Loucy (cell line): ENCODE results near the gene SFXN5.
"Not testable (repeated sequence)": the region's sequence is repeated elsewhere in the genome, so short reads cannot be mapped to it uniquely, and the experiment has no call there.

Experiments
- H2AFZ ChIP-seq: fragments of 200-600 bp; sonication (generic); 2 replicates; pipeline ENCODE4 v1.6.0; 2016; ENCODE audit warnings: antibody characterized with exemption, mild to moderate bottlenecking, low read length, moderate library complexity
- H3F3A ChIP-seq: fragments of 200-600 bp; 2 replicates; pipeline ENCODE4 v1.6.0; 2016; ENCODE audit warnings: antibody characterized with exemption, low read depth, mild to moderate bottlenecking
- H3K27me3 ChIP-seq: fragments of 200-600 bp; sonication (generic); 2 replicates; pipeline ENCODE4 v1.6.1; 2014; ENCODE audit warnings: low read length, mild to moderate bottlenecking; ENCODE audit not compliant: insufficient read depth, poor library complexity, severe bottlenecking
- H3K36me3 ChIP-seq: fragments of 200-600 bp; sonication (generic); 2 replicates; pipeline ENCODE4 v1.6.1; 2016; ENCODE audit warnings: low read length; ENCODE audit not compliant: insufficient read depth
- H3K4me1 ChIP-seq: fragments of 200-600 bp; sonication (generic); 2 replicates; pipeline ENCODE4 v1.5.1; 2014; ENCODE audit warnings: low read length, mild to moderate bottlenecking; ENCODE audit not compliant: insufficient read depth, poor library complexity, severe bottlenecking
- H3K4me2 ChIP-seq: fragments of 200-600 bp; sonication (generic); 2 replicates; pipeline ENCODE4 v1.6.0; 2014; ENCODE audit warnings: antibody characterized with exemption, low read length, low read depth, mild to moderate bottlenecking; ENCODE audit not compliant: poor library complexity, severe bottlenecking
- H3K4me3 ChIP-seq: fragments of 200-600 bp; sonication (generic); 2 replicates; pipeline ENCODE4 v1.5.1; 2014; ENCODE audit warnings: low read length, mild to moderate bottlenecking, mixed read lengths; ENCODE audit not compliant: poor library complexity, severe bottlenecking
- H3K79me2 ChIP-seq: fragments of 200-600 bp; sonication (generic); 2 replicates; pipeline ENCODE4 v1.6.1; 2014; ENCODE audit warnings: low read length; ENCODE audit not compliant: insufficient read depth
- H3K9ac ChIP-seq: fragments of 200-600 bp; sonication (generic); 2 replicates; pipeline ENCODE4 v1.6.0; 2014; ENCODE audit warnings: mild to moderate bottlenecking, low read depth, low read length, moderate library complexity; ENCODE audit not compliant: poor library complexity, severe bottlenecking
- H3K9me2 ChIP-seq: fragments of 200-600 bp; sonication (generic); replicated peaks from 2 replicates; pipeline ENCODE4 v1.6.1; 2016; ENCODE audit warnings: low read depth, low read length, mixed read lengths
- H3K9me3 ChIP-seq: fragments of 200-600 bp; sonication (generic); 2 replicates; pipeline ENCODE4 v1.6.1; 2014; ENCODE audit warnings: mild to moderate bottlenecking, antibody characterized with exemption, low read length, low read depth; ENCODE audit not compliant: insufficient read depth
- H4K20me1 ChIP-seq: fragments of 200-600 bp; sonication (generic); 2 replicates; pipeline ENCODE4 v1.6.0; 2014; ENCODE audit warnings: antibody characterized with exemption, low read length, mild to moderate bottlenecking; ENCODE audit not compliant: insufficient read depth, poor library complexity, severe bottlenecking
- EZH2phosphoT487 ChIP-seq: fragments of 200-600 bp; IDR thresholded peaks from 2 replicates; pipeline ENCODE4 v1.6.1; 2018; ENCODE audit warnings: antibody characterized with exemption, mild to moderate bottlenecking, moderate library complexity, borderline replicate concordance
- TF ChIP-seq, protein P1 (sequence below): fragments of 200-600 bp; sonication (generic); conservative IDR thresholded peaks from 2 replicates; pipeline ENCODE4 v1.5.1; 2014; ENCODE audit warnings: mild to moderate bottlenecking, antibody characterized with exemption, low read length

SFXN5 gene

DNA sequence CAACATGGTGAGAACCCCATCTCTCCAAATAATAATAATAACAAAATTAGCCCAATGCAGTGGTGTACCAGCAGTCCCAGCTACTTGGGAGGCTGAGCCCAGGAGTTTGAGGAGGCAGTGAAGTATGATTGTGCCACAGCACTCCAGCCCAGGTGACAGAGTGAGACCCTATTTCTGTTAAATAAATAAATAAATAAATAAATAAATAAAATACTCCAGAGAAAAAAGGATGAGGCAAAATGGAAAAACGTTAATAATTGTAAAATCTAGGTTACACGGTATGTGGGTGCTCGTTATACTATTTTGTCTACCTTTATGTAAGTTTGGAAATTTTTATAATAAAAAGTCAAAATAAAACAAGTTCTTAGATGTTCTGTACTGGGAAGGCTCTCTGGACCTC lies 162.8 kb downstream of the SFXN5 start:
- no peaks in the 10 kb centered on the region for H3K4me1 ChIP-seq

DNA sequence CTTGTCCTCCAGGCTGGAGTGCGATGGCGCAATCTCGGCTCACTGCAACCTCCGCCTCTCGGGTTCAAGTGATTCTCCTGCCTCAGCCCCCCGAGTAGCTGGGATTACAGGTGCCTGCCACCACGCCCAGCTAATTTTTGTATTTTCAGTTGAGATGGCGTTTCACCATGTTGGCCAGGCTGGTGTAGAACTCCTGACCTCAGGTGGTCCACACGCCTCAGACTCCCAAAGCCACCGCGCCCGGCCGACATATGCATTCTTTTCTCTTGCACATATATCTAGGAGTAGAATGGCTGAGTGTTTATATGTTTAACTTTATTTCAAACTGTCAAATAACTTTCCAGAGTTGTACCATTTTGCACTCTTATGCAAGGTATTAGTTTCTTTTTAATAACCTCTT lies 164.1 kb downstream of the SFXN5 start:
- not testable (repeated sequence) for H3K4me2 ChIP-seq, H3K9me3 ChIP-seq, H3K27me3 ChIP-seq, H4K20me1 ChIP-seq, H3F3A ChIP-seq, H3K9ac ChIP-seq, H3K79me2 ChIP-seq, H3K4me1 ChIP-seq, H3K9me2 ChIP-seq, H3K4me3 ChIP-seq, H3K36me3 ChIP-seq, H2AFZ ChIP-seq

More for the DNA sequence above, 162.8 kb downstream of the SFXN5 start:
- no peaks in the 10 kb centered on the region for H3K27me3 ChIP-seq
- H3K9me3 ChIP-seq: no peaks in the 10 kb centered on the region
- H3K36me3 ChIP-seq: no peaks in the 10 kb centered on the region
- H2AFZ ChIP-seq: no peak overlapping the region
- no peak for TF ChIP-seq EZH2phosphoT487
- TF ChIP-seq, protein P1, sequence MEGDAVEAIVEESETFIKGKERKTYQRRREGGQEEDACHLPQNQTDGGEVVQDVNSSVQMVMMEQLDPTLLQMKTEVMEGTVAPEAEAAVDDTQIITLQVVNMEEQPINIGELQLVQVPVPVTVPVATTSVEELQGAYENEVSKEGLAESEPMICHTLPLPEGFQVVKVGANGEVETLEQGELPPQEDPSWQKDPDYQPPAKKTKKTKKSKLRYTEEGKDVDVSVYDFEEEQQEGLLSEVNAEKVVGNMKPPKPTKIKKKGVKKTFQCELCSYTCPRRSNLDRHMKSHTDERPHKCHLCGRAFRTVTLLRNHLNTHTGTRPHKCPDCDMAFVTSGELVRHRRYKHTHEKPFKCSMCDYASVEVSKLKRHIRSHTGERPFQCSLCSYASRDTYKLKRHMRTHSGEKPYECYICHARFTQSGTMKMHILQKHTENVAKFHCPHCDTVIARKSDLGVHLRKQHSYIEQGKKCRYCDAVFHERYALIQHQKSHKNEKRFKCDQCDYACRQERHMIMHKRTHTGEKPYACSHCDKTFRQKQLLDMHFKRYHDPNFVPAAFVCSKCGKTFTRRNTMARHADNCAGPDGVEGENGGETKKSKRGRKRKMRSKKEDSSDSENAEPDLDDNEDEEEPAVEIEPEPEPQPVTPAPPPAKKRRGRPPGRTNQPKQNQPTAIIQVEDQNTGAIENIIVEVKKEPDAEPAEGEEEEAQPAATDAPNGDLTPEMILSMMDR: no peak
- H3K9ac ChIP-seq: no peak overlapping the region
- no peak overlapping the region for H3K4me3 ChIP-seq
- H4K20me1 ChIP-seq: no peaks in the 10 kb centered on the region
- H3K79me2 ChIP-seq: no peaks in the 10 kb centered on the region
- H3F3A ChIP-seq: no peaks in the 10 kb centered on the region
- H3K4me2 ChIP-seq: no peak overlapping the region
- no peaks in the 10 kb centered on the region for H3K9me2 ChIP-seq

DNA sequence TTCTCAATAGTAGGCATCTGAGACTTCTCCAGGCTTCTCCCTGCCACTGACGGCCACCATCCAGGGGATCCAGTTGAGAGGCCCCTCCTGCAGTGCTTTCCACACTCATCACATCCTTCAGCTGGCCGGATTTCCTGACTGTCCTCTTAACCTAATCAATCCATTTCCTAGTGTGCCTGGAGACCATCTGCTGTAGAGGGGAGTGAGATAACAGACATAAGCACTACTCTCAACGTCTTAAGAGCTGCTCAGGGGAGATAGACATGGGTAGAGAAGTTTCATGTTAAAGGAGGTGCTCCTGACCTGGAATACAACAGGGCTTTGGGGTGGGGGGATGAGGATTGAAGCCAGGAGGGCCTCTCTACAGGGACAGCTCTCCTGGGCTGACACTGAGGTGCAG lies 170.1 kb downstream of the SFXN5 start:
- Histone ChIP-seq H3K9me2 (no peaks in the 10 kb centered on the region), H3K4me2 (no peak overlapping the region), H3F3A (no peaks in the 10 kb centered on the region), H3K4me3 (no peak overlapping the region), H3K79me2 (no peaks in the 10 kb centered on the region), H3K36me3 (no peaks in the 10 kb centered on the region), H3K9ac (no peak overlapping the region), H4K20me1 (no peaks in the 10 kb centered on the region), H3K4me1 (no peaks in the 10 kb centered on the region), H2AFZ (no peak overlapping the region), H3K9me3 (no peaks in the 10 kb centered on the region), H3K27me3 (no peaks in the 10 kb centered on the region)
- no peak for TF ChIP-seq EZH2phosphoT487
- TF ChIP-seq, protein P1: no peak

DNA sequence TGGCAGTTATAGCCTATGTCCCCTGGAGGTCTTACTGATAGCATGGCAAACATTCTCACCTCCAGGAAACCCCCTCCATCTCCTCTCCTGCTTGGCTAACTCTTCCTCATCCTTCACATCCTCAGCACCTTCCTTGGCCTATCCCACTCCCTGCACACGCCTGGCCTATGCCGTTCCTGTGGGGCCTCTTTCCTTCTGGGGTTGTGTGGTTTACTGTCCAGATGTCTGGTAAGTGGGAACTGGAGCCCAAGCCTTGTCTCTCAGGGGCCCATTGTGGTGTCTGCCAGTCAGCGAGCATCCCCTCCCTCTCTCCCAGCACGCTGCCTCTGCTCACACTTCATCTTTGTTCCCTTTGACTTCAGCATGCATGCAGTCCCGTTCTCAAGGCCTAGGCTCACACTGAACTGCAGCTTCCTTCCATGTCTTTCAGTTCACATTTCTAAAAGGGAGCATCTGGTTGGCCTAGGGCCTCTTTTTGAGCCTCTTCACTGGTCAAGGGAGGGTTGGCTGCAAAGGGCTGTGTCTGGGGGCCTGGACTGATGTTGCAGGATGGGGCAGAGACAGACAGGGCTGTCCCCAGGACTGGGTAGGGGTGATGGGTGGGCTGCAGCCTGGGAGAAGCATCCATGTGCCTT lies 171.2 kb downstream of the SFXN5 start:
- Histone ChIP-seq H3K9ac (no peak overlapping the region), H3K36me3 (no peaks in the 10 kb centered on the region), H3F3A (no peaks in the 10 kb centered on the region), H3K4me1 (no peaks in the 10 kb centered on the region), H3K79me2 (no peaks in the 10 kb centered on the region), H3K27me3 (no peaks in the 10 kb centered on the region), H2AFZ (no peak overlapping the region), H4K20me1 (no peaks in the 10 kb centered on the region), H3K4me2 (no peak overlapping the region), H3K9me3 (no peaks in the 10 kb centered on the region), H3K9me2 (no peaks in the 10 kb centered on the region), H3K4me3 (no peak overlapping the region)
- TF ChIP-seq EZH2phosphoT487: no peak
- TF ChIP-seq, protein P1: no peak
